ENCODE measurements around the gene HELT.

The HELT gene

GRCh38 chr4:185033072-185033471 is 14.8 kb downstream of the HELT start:
- H4K12ac ChIP-seq (ENCODE audit: low read depth, low read length) = no peak overlapping the region
- no peaks in the 10 kb centered on the region for H3K36me3 ChIP-seq (ENCODE audit: control insufficient read depth in 1 of 2, insufficient read depth in 2 of 2, low read length in 2 of 2)
- H3K4ac ChIP-seq (ENCODE audit: low read depth, low read length) = no peak overlapping the region
- H3K14ac ChIP-seq (ENCODE audit: low read length) = no peak overlapping the region
- WGBS (ENCODE audit: extremely low coverage, insufficient coverage, insufficient read length) = no CpG with 5 or more reads among the region's 9 CpGs
- no peak overlapping the region for H2AK5ac ChIP-seq (ENCODE audit: low read length)
- H3K23ac ChIP-seq (ENCODE audit: low read length) = peak overlapping the region; percentile 82
- H3K27me3 ChIP-seq (ENCODE audit: insufficient read depth, low read length) = peaks cover 7% of the 10 kb centered on the region
- H4K91ac ChIP-seq (ENCODE audit: low read depth, low read length) = no peak overlapping the region
- peaks cover 5% of the 10 kb centered on the region for H3K9me3 ChIP-seq (ENCODE audit: insufficient read depth, low read depth, low read length)
- H2BK12ac ChIP-seq (ENCODE audit: low read length) = no peak overlapping the region
- no peak overlapping the region for H3K9ac ChIP-seq (ENCODE audit: low read length)
- H3K4me3 ChIP-seq (ENCODE audit: low read depth, low read length) = no peak overlapping the region
- H2AFZ ChIP-seq (ENCODE audit: insufficient read depth, low read length, poor library complexity) = no peak overlapping the region
- H3K79me1 ChIP-seq (ENCODE audit: low read length) = no peaks in the 10 kb centered on the region
- H4K8ac ChIP-seq (ENCODE audit: low read depth, low read length) = no peak overlapping the region
- H3K27ac ChIP-seq (ENCODE audit: low read depth, low read length) = no peak overlapping the region
- no peak overlapping the region for H2BK5ac ChIP-seq (ENCODE audit: low read depth, low read length, poor library complexity)
- H3K18ac ChIP-seq (ENCODE audit: low read length) = no peak overlapping the region
- H3K79me2 ChIP-seq (ENCODE audit: control insufficient read depth, insufficient read depth, low read length, poor library complexity) = no peaks in the 10 kb centered on the region
- DNase-seq = no peak
- no peak overlapping the region for H2BK120ac ChIP-seq (ENCODE audit: insufficient read depth, low read length, poor library complexity)
- no peaks in the 10 kb centered on the region for H3K4me1 ChIP-seq (ENCODE audit: control insufficient read depth in 1 of 2, insufficient read depth in 2 of 2, low read length in 2 of 2)
- H3K4me2 ChIP-seq (ENCODE audit: low read length) = no peak overlapping the region

- Histone ChIP-seq H2AFZ (ENCODE audit: insufficient read depth, low read length, poor library complexity) (no peak overlapping the region), H4K12ac (ENCODE audit: low read depth, low read length) (no peak overlapping the region), H3K79me2 (ENCODE audit: control insufficient read depth, insufficient read depth, low read length, poor library complexity) (no peaks in the 10 kb centered on the region), H3K36me3 (ENCODE audit: control insufficient read depth in 1 of 2, insufficient read depth in 2 of 2, low read length in 2 of 2) (no peaks in the 10 kb centered on the region), H3K23ac (ENCODE audit: low read length) (no peak overlapping the region), H3K27me3 (ENCODE audit: insufficient read depth, low read length) (peaks cover 7% of the 10 kb centered on the region), H4K91ac (ENCODE audit: low read depth, low read length) (no peak overlapping the region), H3K4ac (ENCODE audit: low read depth, low read length) (no peak overlapping the region), H2AK5ac (ENCODE audit: low read length) (no peak overlapping the region), H3K9ac (ENCODE audit: low read length) (no peak overlapping the region), H3K14ac (ENCODE audit: low read length) (no peak overlapping the region), H3K18ac (ENCODE audit: low read length) (no peak overlapping the region), H4K8ac (ENCODE audit: low read depth, low read length) (no peak overlapping the region), H3K4me1 (ENCODE audit: control insufficient read depth in 1 of 2, insufficient read depth in 2 of 2, low read length in 2 of 2) (no peaks in the 10 kb centered on the region), H3K79me1 (ENCODE audit: low read length) (no peaks in the 10 kb centered on the region), H3K9me3 (ENCODE audit: insufficient read depth, low read depth, low read length) (peaks cover 5% of the 10 kb centered on the region), H2BK5ac (ENCODE audit: low read depth, low read length, poor library complexity) (no peak overlapping the region), H3K27ac (ENCODE audit: low read depth, low read length) (no peak overlapping the region), H2BK12ac (ENCODE audit: low read length) (no peak overlapping the region), H2BK120ac (ENCODE audit: insufficient read depth, low read length, poor library complexity) (no peak overlapping the region), H3K4me2 (ENCODE audit: low read length) (no peak overlapping the region), H3K4me3 (ENCODE audit: low read depth, low read length) (no peak overlapping the region)
- no CpG with 5 or more reads among the region's 6 CpGs for WGBS (ENCODE audit: extremely low coverage, insufficient coverage, insufficient read length)
- peak in 1 of 2 donors; percentile 9 for DNase-seq
Measured at GRCh38 chr4:185033950-185034349, 15.7 kb downstream of the HELT start.

GRCh38 chr4:185035284-185035683 is 17.0 kb downstream of the HELT start:
- H3K9me3 ChIP-seq (ENCODE audit: insufficient read depth, low read depth, low read length) = peaks cover 5% of the 10 kb centered on the region
- no peak overlapping the region for H3K9ac ChIP-seq (ENCODE audit: low read length)
- no peaks in the 10 kb centered on the region for H3K79me1 ChIP-seq (ENCODE audit: low read length)
- H3K27me3 ChIP-seq (ENCODE audit: insufficient read depth, low read length) = peaks cover 4% of the 10 kb centered on the region
- H2AFZ ChIP-seq (ENCODE audit: insufficient read depth, low read length, poor library complexity) = no peak overlapping the region
- H2BK5ac ChIP-seq (ENCODE audit: low read depth, low read length, poor library complexity) = no peak overlapping the region
- no CpG with 5 or more reads among the region's 2 CpGs for WGBS (ENCODE audit: extremely low coverage, insufficient coverage, insufficient read length)
- H4K12ac ChIP-seq (ENCODE audit: low read depth, low read length) = no peak overlapping the region
- H3K79me2 ChIP-seq (ENCODE audit: control insufficient read depth, insufficient read depth, low read length, poor library complexity) = no peaks in the 10 kb centered on the region
- H3K4ac ChIP-seq (ENCODE audit: low read depth, low read length) = no peak overlapping the region
- H3K4me3 ChIP-seq (ENCODE audit: low read depth, low read length) = no peak overlapping the region
- no peak overlapping the region for H3K27ac ChIP-seq (ENCODE audit: low read depth, low read length)
- no peak overlapping the region for H2BK12ac ChIP-seq (ENCODE audit: low read length)
- no peak overlapping the region for H4K8ac ChIP-seq (ENCODE audit: low read depth, low read length)
- H3K14ac ChIP-seq (ENCODE audit: low read length) = no peak overlapping the region
- H3K4me2 ChIP-seq (ENCODE audit: low read length) = no peak overlapping the region
- DNase-seq = no peak
- H2AK5ac ChIP-seq (ENCODE audit: low read length) = no peak overlapping the region
- no peaks in the 10 kb centered on the region for H3K4me1 ChIP-seq (ENCODE audit: control insufficient read depth in 1 of 2, insufficient read depth in 2 of 2, low read length in 2 of 2)
- H3K36me3 ChIP-seq (ENCODE audit: control insufficient read depth in 1 of 2, insufficient read depth in 2 of 2, low read length in 2 of 2) = no peaks in the 10 kb centered on the region
- H3K18ac ChIP-seq (ENCODE audit: low read length) = no peak overlapping the region
- no peak overlapping the region for H2BK120ac ChIP-seq (ENCODE audit: insufficient read depth, low read length, poor library complexity)
- H4K91ac ChIP-seq (ENCODE audit: low read depth, low read length) = no peak overlapping the region
- no peak overlapping the region for H3K23ac ChIP-seq (ENCODE audit: low read length)

GRCh38 chr4:185036019-185036418 is 17.7 kb downstream of the HELT start:
- Histone ChIP-seq H3K27ac (ENCODE audit: low read depth, low read length) (no peak overlapping the region), H3K4me2 (ENCODE audit: low read length) (no peak overlapping the region), H3K4me1 (ENCODE audit: control insufficient read depth in 1 of 2, insufficient read depth in 2 of 2, low read length in 2 of 2) (no peaks in the 10 kb centered on the region), H3K23ac (ENCODE audit: low read length) (no peak overlapping the region), H2AFZ (ENCODE audit: insufficient read depth, low read length, poor library complexity) (no peak overlapping the region), H3K36me3 (ENCODE audit: control insufficient read depth in 1 of 2, insufficient read depth in 2 of 2, low read length in 2 of 2) (no peaks in the 10 kb centered on the region), H2AK5ac (ENCODE audit: low read length) (no peak overlapping the region), H4K8ac (ENCODE audit: low read depth, low read length) (no peak overlapping the region), H2BK12ac (ENCODE audit: low read length) (no peak overlapping the region), H3K9ac (ENCODE audit: low read length) (no peak overlapping the region), H2BK5ac (ENCODE audit: low read depth, low read length, poor library complexity) (no peak overlapping the region), H3K4ac (ENCODE audit: low read depth, low read length) (no peak overlapping the region), H3K4me3 (ENCODE audit: low read depth, low read length) (no peak overlapping the region), H3K79me2 (ENCODE audit: control insufficient read depth, insufficient read depth, low read length, poor library complexity) (no peaks in the 10 kb centered on the region), H3K18ac (ENCODE audit: low read length) (no peak overlapping the region), H3K27me3 (ENCODE audit: insufficient read depth, low read length) (peaks cover 4% of the 10 kb centered on the region), H3K14ac (ENCODE audit: low read length) (no peak overlapping the region), H3K79me1 (ENCODE audit: low read length) (no peaks in the 10 kb centered on the region), H2BK120ac (ENCODE audit: insufficient read depth, low read length, poor library complexity) (no peak overlapping the region), H3K9me3 (ENCODE audit: insufficient read depth, low read depth, low read length) (peaks cover 3% of the 10 kb centered on the region), H4K12ac (ENCODE audit: low read depth, low read length) (no peak overlapping the region), H4K91ac (ENCODE audit: low read depth, low read length) (no peak overlapping the region)
- DNase-seq = no peak
- 100% methylated on average over 2 of the region's 6 CpGs for WGBS (ENCODE audit: extremely low coverage, insufficient coverage, insufficient read length)
